Lower lobe of right lung (tissue), 2 donors: ENCODE data around the gene C6orf47. TPM values are rescaled to one million over a fixed set of nuclear protein-coding genes. Genes with fewer than 3 reads are reported as not detected.

ENCODE experiments used
- ATAC-seq, 2 donors: fragments of 200-7000 bp; cut with Tn5 transposase; one replicate each; pipeline ENCODE4 v1.9.1; 2020 to 2022; ENCODE audit warnings: mild to moderate bottlenecking in 2 of 2, moderate library complexity in 2 of 2
- DNase-seq: peaks from one replicate; pipeline ENCODE4 v3.0.0-alpha.2; 2020
- H3K27ac ChIP-seq: fragments of 200-600 bp; one replicate; pipeline ENCODE4 v1.8.0; 2022
- H3K27me3 ChIP-seq: fragments of 200-600 bp; one replicate; pipeline ENCODE4 v1.8.0; 2022; ENCODE audit warnings: low read depth
- H3K36me3 ChIP-seq: fragments of 200-600 bp; one replicate; pipeline ENCODE4 v1.8.0; 2022; ENCODE audit warnings: mild to moderate bottlenecking
- H3K4me1 ChIP-seq: fragments of 200-600 bp; one replicate; pipeline ENCODE4 v1.8.0; 2022
- H3K4me3 ChIP-seq: fragments of 200-600 bp; one replicate; pipeline ENCODE4 v1.8.0; 2022; ENCODE audit warnings: mild to moderate bottlenecking
- H3K9me3 ChIP-seq: fragments of 200-600 bp; one replicate; pipeline ENCODE4 v1.8.0; 2022
- intact Hi-C: fragments of 100-400 bp; cut with DNase I; formaldehyde crosslinking; loops from one replicate; pipeline ENCODE4 v1.11.0; 2022
- total RNA-seq: library from RNA; stranded (reverse); fragmentation: NEBNext Ultra II Directional; extraction: Animal tissue kit (Norgen Biotek cat#: 25700); gene quantifications from one replicate; pipeline ENCODE4 v1.2.1, GENCODE V29; 2021
- TF ChIP-seq, protein P1 (sequence below): fragments of 200-600 bp; IDR thresholded peaks from one replicate; pipeline ENCODE4 v1.8.0; 2022; ENCODE audit warnings: antibody characterized with exemption, mild to moderate bottlenecking
- donor health status: DM: no; HTN: yes; CAD: no; lungs with severe emphysema.

C6orf47 gene
- total RNA-seq, 1 donor from 2014 or later, result 24.7 TPM

DNA sequence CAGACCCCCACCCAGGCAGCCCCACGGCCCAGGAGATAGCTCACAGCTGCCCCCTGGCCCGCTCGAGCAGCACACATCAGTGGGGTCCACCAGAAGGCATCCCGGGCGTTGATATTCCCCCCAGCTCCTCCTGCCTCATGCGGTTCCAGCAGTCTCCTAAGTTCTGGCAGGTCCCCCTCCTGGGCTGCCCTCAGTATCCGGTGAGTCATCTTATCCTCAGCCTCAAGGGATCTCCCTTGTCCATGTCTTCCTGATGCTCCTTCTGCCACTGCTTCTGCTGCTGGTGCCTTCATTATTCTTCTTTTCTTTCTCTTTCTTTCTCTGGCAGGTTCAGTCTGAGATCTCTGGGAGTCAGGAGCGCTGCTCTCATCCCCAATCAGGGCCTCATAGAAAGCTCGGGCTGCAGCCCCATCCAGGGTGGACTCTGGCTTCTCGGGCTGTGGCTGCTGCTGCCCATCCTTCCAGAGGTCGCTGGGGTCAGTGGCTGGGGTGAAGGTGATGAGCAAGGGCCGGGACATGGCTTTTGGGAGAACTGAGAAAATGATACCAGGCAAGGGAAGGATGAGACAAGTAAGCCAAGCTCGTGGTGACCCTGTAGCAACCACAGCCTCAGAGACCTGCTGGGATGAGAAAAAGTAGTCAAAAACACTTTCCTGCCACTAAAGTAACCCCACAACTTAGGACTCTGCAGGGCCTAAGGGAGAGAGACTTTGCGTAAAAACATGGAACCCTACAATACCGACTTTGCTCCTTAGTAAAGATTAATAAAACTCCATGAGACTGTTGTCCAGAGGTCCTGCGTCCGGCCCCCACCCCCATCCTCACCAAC lies 3.6 kb upstream of the C6orf47 start:
- intact Hi-C loops, result no loop called here
- TF ChIP-seq, protein P1, sequence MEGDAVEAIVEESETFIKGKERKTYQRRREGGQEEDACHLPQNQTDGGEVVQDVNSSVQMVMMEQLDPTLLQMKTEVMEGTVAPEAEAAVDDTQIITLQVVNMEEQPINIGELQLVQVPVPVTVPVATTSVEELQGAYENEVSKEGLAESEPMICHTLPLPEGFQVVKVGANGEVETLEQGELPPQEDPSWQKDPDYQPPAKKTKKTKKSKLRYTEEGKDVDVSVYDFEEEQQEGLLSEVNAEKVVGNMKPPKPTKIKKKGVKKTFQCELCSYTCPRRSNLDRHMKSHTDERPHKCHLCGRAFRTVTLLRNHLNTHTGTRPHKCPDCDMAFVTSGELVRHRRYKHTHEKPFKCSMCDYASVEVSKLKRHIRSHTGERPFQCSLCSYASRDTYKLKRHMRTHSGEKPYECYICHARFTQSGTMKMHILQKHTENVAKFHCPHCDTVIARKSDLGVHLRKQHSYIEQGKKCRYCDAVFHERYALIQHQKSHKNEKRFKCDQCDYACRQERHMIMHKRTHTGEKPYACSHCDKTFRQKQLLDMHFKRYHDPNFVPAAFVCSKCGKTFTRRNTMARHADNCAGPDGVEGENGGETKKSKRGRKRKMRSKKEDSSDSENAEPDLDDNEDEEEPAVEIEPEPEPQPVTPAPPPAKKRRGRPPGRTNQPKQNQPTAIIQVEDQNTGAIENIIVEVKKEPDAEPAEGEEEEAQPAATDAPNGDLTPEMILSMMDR, result no peak
- ATAC-seq, result no peak
- no peaks in the 10 kb centered on the region for H3K9me3 ChIP-seq
- peaks cover 45% of the 10 kb centered on the region for H3K36me3 ChIP-seq
- no peaks in the 10 kb centered on the region for H3K27me3 ChIP-seq
- no peak for DNase-seq
- peaks cover 59% of the 10 kb centered on the region for H3K4me1 ChIP-seq
- peak overlapping the region; percentile 78 for H3K4me3 ChIP-seq
- peak overlapping the region; percentile 91 for H3K27ac ChIP-seq

DNA sequence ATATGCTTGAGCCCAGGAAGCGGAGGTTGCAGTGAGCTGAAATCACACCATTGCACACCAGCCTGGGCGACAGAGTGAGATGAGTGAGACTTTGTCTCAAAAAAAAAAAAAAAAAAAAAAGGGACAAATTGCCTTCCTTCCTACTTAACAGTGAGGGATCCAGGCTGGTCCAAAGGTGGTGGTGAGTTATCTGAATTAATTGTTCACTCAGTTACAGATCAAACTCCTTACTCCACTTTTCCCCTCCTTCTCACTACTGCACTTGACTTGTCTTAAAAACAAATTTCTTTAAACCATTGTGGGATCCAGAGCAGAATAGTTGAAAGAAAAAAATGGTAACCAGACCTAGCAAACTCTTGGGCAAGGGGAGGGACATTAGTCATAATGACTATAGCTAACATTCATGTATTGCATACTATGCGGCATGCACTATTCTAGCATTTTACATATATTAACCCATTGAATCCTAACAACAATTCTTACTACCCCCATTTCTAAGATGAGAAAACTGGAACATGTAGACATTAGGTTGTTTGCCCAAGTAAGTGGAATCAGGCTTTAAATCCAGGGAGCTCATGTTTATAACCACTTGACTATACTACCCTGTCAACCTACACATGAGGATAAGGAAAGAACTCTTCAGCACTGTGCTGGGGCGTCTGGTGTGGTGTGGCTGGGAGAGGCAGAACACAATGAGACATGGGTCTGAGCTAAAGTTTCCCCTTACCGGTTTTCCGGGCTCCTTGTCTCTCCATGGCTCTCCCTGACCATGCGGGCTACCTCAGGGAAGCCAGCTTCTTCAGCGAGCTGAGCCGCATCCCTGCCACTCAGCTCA lies 2.8 kb upstream of the C6orf47 start:
- Histone ChIP-seq H3K9me3 (no peaks in the 10 kb centered on the region), H3K4me1 (peaks cover 66% of the 10 kb centered on the region), H3K27me3 (no peaks in the 10 kb centered on the region), H3K4me3 (peak overlapping the region; percentile 78), H3K27ac (peak overlapping the region; percentile 91), H3K36me3 (peaks cover 36% of the 10 kb centered on the region)
- intact Hi-C loops, result no loop called here
- no peak for DNase-seq
- TF ChIP-seq, protein P1, result no peak
- ATAC-seq, result no peak

DNA sequence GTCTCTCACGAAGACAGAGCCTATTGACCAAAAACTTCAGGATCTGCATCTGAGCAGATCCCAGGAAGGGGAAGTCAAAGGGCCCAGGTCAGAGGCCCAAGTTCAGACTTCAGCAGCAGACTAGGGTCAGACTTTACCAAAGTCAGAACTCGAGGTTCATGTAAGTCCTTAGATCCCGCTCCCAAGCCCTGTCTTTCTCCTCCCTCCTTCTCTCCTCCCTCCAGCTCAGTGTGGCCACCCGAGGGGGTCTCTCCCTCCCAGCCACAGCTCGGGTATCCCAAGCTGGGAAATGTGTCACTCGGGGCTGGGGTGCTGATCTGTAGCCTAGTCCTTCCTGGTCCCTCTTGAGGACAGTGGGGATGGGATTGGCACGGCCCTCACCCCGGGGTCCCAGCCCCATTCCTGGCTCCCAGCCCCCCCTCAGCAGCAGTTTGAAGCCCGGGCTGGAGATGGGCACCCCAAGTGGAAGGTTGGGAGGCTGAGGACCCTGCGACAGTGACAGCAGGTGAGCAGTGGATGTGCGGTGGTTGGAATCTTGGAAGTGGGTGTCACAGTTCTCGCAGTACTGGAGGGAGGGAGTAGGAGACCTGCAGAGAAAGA lies 1.6 kb upstream of the C6orf47 start:
- ATAC-seq, result no peak
- peaks cover 66% of the 10 kb centered on the region for H3K4me1 ChIP-seq
- H3K27ac ChIP-seq, result no peak overlapping the region

DNA sequence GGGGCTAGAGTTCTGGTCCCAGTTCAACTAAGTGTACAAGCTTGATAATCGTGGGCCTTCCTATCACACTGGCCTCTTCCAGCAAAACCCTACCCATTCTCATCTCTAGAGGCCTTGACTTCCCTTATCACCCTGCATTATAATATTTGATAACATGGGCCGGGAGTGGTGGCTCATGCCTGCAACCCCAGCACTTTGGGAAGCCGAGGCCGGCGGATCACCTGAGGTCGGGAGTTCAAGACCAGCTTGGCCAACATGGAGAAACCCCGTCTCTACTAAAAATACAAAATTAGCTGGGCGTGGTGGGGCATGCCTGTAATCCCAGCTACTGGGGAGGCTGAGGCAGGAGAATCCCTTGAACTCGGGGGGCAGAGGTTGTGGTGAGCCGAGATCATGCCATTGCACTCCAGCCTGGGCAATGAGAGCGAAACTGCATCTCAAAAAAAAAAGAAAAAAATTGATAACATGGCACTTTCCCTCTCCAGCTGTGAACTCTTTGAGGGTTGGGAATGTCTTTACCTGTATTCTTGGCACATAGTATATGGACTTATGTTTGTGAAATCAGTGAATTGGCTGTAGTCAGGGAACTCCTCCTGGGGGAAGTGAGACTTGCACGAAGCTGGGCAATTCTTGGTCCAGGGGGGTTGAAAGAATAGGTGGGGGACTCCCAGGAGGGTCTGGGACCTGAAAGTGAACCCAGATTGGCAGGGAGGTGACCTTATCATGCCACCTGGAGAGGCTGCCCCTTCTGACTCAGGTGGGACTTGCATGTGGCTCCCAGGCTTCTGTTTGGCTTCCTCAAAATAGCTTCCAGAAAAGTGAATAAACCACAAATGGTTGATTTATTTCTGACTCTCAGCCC lies 915 bp upstream of the C6orf47 start:
- peaks cover 36% of the 10 kb centered on the region for H3K36me3 ChIP-seq
- H3K4me3 ChIP-seq, result peak overlapping the region; percentile 96
- DNase-seq (no peak), ATAC-seq (no peak)
- intact Hi-C loops, result no loop called here
- no peaks in the 10 kb centered on the region for H3K27me3 ChIP-seq
- peak overlapping the region; percentile 90 for H3K27ac ChIP-seq
- H3K9me3 ChIP-seq, result no peaks in the 10 kb centered on the region
- TF ChIP-seq, protein P1, result no peak
- peaks cover 61% of the 10 kb centered on the region for H3K4me1 ChIP-seq

More for the DNA sequence above, 1.6 kb upstream of the C6orf47 start:
- peaks cover 34% of the 10 kb centered on the region for H3K36me3 ChIP-seq
- no peak for DNase-seq
- H3K4me3 ChIP-seq, result no peak overlapping the region
- intact Hi-C loops, result no loop called here
- no peaks in the 10 kb centered on the region for H3K27me3 ChIP-seq
- TF ChIP-seq, protein P1, result no peak
- no peaks in the 10 kb centered on the region for H3K9me3 ChIP-seq
